Sciatic nerve (tissue), 2 donors: ENCODE results near the gene DUXB. TPM values are rescaled to one million over a fixed set of nuclear protein-coding genes. Genes with fewer than 3 reads are reported as not detected.

Experiments
- ATAC-seq: fragments of 200-7000 bp; cut with Tn5 transposase; one replicate; pipeline ENCODE4 v1.9.1; 2020; ENCODE audit warnings: mild to moderate bottlenecking, moderate library complexity
- DNase-seq: peaks from one replicate; pipeline ENCODE4 v3.0.0-alpha.2; 2020; ENCODE audit warnings: low spot score
- intact Hi-C: fragments of 100-400 bp; cut with DNase I; formaldehyde crosslinking; loops from one replicate; pipeline ENCODE4 v1.14.2; 2022
- total RNA-seq: library from RNA; stranded (reverse); fragmentation: NEBNext Ultra II Directional; extraction: Animal tissue kit (Norgen Biotek cat#: 25700); gene quantifications from one replicate; pipeline ENCODE4 v1.2.1, GENCODE V29; 2021
- donor health status: DM: no; HTN: no; CAD: no.
- donor health status: DM: no; HTN: no; CAD: no.

Gene DUXB, protein sequence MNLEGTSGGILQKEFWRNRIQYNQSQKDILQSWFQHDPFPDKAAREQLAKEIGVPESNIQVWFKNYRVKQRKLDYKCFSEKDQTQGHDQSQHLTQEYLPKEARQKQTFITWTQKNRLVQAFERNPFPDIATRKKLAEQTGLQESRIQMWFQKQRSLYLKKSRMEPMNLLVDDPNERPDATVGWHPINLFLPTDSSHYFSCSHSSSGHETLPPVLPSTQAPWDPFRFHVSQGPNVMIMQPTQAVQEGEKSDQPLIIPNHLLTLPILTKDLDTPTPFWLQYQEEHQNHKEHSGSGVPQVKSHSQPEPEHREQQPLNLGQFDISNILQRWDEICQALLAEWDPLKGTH
- total RNA-seq = not detected

DNA sequence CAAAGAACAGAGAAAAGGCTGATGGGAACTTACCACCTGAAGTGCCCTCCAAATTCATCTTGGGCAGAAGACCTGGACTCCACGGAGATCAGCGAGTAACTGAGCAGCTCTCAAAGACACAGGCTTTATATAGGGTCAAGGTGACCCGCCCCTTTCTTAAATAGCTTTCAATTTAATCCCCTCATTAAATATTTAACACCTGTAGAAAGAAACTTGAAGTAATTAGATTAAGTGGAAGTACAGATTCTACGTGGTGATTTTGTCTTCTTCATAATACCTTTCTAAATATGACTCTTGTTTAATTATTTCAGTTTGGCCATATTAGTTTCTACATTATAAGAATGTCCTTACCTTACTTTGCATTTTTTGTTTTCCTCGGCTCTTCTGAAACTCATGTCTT lies at the start of gene DUXB:
Gene DUXB (minus strand): TSS at position 101 of the 400 bp plus-strand sequence. CDS start 43 bp downstream, at position 58.
- intact Hi-C loops = no loop called here

DNA sequence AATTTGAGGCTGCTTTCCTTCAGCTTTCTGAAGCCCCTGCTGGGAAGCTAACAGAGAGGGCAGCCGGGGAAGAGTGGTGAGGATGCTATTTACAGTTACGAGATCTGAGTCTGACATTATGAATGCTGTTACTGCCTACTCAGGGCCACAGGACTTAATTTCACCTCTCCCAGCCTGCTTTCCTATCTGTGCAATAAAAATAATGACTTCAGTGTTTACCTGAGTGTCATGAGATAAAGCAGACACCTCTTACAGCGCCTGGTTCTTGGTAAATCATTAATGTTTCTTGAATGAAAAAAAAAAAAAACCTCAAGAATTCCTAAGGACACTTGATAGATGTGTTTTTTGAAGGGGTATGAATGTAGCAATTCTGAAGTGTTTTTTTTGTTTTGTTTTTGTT lies 49.3 kb upstream of the DUXB start:
- DNase-seq (no peak), ATAC-seq (no peak)
- intact Hi-C loops = no loop called here

More for the DNA sequence above, at the start of gene DUXB:
- DNase-seq (no peak), ATAC-seq (no peak)

DNA sequence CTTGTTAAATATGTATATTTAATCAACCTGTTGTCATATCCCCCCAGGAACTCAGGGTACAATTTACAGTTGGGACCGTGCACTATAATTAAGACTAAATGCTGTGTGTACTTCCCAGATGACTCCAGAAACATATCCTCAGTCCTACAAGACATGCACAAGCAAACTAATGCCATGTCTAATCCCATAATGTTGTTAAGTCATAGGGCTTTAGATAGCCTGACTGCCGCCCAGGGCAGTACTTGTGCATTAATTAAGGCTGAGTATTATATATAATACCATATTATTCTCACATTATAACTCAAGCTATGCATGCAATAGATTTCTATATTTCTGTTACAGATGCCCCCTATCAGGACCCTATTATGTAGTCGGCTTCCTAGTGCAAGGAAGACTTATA lies 45.1 kb upstream of the DUXB start:
- DNase-seq = no peak
- ATAC-seq = no peak

DNA sequence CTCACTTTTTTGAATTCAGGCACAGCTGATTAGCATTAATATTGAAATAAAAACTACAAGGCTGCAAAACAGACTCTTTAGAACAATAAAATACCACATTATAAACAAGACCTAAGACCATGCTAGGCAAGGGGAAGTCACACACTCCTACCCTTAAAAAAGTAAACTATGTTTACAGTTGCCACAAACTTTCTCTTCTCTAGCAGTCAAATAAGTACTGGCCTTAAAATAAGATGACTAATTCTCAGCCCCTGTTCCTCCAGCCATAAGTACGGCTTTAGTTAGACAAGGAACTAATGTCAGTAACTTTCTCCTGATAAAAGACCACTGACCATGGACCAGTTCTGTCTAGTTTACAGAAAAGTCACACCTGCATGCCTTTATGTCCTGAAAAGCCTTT lies 44.6 kb upstream of the DUXB start:
- intact Hi-C loops = no loop called here
- ATAC-seq = no peak

More for the DNA sequence above, 45.1 kb upstream of the DUXB start:
- intact Hi-C loops = no loop called here

DNA sequence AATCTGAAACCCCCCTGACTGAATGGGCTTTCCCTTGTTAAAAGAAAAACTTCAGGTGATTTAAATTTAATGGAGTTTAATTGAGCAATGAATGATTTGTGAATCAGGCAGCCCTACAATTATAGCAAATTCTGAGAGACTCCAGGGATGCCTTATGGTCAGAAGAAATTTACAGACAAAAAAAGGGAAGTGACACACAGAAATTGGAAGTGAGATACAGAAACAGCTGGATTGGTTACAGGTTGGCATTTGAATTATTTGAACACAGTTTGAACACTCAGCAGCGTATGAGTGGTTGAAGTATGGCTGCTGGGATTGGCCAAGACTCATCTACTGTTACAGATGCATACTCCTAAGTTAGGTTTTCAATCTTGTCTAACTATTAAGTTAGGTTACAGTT lies 44.0 kb upstream of the DUXB start:
- ATAC-seq (no peak), DNase-seq (no peak)
- intact Hi-C loops = no loop called here

More for the DNA sequence above, 44.6 kb upstream of the DUXB start:
- no peak for DNase-seq

DNA sequence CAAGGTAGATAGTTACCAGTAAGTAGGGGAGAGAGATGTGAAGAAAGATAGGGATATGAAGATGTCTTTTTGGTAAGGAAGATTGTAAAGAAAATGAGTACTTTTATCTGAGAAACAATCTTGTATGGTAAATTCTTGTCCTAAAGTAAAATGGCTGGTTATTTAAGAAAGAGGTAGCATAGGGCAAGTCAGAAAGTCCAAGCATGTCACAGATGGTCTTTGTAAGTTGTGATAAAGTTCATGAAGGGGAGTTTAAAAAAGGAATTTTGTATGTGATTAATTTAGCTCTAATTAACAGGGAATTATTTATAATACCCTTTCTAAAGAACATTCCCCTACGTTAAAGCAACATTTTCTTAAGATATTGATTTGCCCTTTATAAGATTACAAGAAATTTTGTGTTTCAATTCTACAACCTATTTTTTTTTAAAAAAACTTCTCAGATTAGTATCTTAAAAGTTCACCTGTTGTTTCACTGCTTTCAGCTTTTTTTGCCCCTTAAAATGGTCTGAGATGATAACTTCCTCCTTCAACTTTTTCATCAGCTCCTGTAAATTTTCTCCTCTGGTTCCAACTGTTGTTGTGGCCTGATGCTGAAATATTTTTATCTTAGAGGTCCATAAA lies 41.3 kb upstream of the DUXB start:
- ATAC-seq (no peak), DNase-seq (no peak)
- intact Hi-C loops = no loop called here

DNA sequence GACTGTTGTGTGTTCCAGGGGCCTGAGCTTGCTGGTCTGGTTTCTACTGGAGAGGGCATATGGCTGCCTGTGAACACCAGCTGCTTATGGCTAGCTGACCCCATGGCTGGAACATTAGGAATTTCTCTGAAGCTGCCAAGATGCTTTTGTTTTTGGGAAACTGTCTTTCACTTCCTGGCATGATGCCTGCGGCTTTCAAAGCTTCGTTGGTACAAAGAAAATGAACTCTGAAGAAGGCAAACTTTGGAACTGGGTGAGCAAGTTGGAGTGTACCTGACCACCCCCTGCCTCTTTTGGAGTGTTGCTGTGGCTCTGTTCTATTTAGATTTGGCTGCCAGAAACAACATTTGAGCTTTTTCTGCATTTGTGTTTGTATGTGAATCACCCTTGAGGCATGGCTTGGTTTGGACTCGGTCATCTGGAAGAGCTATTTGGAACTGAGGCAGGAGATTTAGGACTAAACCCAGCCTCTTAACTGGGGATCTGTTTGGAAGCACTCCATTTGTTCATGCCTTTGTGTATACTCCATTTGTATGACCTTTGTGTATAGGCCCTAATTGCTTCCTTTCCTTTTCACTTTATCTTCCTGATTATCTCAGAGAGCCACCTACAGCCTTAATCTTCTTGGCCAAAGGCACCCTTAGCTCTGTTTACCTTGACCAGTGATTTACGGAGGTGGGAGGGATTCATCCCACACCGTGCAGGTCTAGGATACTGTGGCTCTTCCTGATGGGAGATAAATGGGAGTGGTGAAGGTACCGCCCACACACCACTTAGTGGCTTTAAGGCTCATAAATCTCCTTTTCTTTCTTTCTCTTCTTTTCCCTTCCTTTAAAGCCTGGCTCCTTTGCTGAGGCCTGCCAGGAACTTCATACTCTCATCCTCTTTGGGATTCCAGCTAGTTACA lies 32.3 kb upstream of the DUXB start:
- ATAC-seq (peak; percentile 52), DNase-seq (no peak)
- intact Hi-C loops = no loop called here

DNA sequence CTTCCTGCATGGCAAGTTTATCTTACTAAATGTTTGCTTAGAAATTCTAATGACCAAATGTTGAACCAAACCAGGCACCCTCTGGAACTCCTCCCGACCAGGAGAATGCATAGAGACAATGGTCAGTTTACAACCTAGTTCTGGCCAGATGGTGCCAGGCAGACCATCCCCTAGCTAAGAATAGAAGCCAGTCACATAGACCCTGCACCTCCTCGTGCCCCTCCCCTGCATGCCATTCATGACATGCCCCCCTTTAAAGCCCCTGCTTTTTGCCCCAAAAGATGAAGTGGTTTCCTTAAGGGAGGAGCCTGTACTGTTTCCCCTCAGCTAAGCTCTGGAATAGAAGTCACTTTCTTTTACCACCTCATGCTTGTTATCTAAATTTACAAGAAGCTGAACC lies 31.6 kb upstream of the DUXB start:
- intact Hi-C loops = no loop called here
- no peak for ATAC-seq
- DNase-seq = no peak

DNA sequence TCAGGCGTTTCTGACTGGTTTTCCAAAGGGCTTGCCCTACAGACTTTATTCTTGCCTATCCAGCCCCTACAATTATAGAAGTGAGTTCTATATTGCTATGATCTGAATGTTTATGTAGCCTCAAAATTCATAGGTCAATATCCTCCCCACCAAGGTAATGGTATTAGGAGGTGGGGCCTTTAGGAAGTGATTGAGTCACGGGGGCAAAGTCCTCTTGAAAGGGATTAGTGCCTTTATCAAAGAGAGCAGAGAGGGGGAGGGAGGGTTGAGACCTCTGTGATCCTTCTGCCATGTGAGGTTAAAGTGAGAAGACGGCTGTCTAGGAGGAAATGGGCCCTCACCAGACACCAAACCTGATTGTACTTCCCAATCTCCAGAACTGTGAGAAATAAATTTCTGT lies 26.0 kb upstream of the DUXB start:
- ATAC-seq (no peak), DNase-seq (no peak)
- intact Hi-C loops = no loop called here

DNA sequence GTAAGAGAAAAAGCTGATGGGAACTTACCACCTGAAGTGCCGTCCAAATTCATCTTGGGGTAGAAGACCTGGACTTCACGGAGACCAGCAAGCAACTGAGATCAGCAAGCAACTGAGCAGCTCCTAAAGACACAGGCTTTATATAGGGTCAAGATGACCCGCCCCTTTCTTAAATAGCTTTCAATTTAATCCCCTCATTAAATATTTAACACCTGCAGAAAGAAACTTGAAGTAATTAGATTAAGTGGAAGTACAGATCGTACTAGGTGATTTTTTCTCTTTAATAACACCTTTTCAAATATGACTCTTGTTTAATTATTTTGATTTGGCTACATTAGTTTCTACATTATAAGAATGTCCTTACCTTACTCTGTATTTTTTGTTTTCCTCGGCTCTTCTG lies 25.1 kb upstream of the DUXB start, which contains the start of gene CPHXL:
Gene CPHXL (minus strand): TSS at position 101 of the 400 bp plus-strand sequence. CDS start 48 bp downstream, at position 53.
- ATAC-seq = no peak
- DNase-seq = no peak
- intact Hi-C loops = no loop called here

DNA sequence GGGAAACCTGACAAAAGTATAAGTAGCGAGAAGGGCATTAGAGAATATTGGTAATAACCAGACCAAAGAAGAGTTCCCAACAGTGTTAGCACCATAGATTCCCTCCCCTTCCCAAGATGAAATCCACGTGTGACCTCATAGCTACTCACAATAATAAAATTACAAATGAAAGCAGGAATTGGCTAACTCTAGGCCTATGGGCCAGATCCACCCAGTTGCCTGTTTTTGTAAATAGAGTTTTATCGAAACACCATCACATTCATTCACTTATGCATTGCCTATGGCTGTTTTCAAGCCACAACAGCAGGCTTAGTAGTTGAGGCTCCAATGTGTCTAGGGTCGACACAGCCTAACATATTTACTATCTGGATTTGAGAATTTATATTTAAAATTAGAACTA lies 17.2 kb upstream of the DUXB start:
- DNase-seq (no peak), ATAC-seq (no peak)
- intact Hi-C loops = no loop called here

DNA sequence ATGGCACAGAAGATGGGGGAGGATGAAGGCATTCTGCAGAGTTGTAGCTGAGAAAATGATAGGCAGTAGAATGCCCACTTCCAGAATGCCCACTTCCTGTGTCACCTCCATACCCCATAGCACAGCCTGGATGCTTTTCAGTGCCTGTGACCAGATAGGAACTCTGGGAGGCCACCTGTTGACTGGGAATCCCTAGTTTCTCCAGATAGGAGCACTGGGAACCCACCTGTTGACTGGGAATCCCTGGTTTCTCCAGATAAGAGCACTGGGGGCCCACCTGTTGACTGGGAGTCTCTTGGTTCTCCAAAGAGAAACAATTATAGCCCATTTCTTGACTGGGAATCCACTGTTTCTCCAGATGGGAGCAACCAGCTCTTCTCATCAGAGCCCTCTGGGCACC lies 13.4 kb upstream of the DUXB start:
- intact Hi-C loops = no loop called here
- ATAC-seq (no peak), DNase-seq (no peak)

DNA sequence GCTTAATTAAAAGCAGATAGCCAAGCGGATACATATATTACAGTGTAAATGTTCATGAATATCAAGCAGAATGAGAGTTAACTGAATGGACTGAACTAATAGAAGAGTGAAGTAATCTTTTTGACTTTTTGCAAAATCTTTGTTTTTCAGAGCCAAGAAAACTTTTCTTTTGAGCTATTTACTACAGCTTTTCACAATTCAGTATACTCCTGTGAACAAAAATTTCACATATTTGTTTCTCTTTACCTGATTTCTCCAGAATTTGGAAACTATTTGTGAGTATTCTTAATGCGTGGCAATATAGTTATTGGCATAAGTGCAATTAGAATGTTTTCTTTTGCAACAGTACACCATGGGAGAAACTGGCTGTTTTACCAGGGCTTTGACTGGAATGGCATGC lies 9.1 kb upstream of the DUXB start:
- DNase-seq (no peak), ATAC-seq (no peak)
- intact Hi-C loops = no loop called here

DNA sequence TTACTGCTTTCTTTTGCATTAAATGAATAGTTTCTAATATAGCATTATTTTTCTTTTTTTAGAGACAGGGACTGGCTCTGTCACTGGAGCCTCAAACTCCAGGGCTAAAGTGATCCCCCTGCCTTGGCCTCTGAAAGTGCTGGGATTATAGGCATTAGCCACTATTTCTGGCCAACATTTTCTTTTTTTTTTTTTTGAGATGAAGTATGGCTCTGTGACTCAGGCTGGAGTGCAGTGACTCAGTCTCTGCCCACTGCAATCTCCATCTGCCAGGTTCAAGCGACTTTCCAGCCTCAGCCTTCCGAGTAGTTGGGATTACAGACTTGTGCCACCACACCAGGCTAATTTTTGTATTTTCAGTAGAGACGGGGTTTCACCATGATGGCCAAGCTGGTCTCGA lies 2.0 kb upstream of the DUXB start:
- no peak for ATAC-seq
- intact Hi-C loops = no loop called here
- DNase-seq = no peak

DNA sequence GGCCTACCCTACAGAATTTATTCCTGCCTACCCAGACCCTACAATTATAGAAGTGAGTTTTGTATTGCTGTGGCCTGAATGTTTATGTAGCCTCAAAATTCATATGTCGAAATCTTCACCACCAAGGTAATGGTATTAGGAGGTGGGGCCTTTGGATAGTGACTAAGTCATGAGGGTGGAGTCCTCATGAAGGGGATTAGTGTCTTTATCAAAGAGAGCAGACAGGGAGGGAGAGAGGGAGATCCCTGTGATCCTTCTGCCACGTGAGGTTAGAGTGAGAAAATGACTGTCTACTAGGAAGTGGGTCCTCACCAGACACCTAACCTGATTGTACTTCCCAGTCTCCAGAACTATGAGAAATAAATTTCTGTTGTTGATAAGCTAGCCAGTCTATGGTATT lies 981 bp upstream of the DUXB start:
- DNase-seq (no peak), ATAC-seq (no peak)
- intact Hi-C loops = no loop called here

DNA sequence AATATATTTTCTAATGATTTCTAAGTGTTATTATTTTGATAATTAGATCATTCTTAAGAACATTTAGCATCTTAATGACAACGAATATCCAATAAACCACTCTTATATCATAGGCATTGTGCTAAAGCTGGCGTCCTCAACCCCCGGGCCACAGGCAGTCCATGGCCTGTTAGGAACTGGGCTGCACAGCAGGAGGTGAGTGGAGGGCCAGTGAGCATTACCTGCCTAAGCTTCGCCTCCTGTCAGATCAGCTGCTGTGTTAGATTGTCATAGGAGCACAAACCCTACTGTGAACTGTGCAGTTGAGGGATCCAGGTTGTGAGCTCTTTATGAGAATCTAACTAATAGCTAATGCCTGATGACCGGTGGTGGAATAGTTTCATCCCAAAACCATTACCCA lies 3.7 kb downstream of the DUXB start:
- intact Hi-C loops = no loop called here
- ATAC-seq (no peak), DNase-seq (no peak)

DNA sequence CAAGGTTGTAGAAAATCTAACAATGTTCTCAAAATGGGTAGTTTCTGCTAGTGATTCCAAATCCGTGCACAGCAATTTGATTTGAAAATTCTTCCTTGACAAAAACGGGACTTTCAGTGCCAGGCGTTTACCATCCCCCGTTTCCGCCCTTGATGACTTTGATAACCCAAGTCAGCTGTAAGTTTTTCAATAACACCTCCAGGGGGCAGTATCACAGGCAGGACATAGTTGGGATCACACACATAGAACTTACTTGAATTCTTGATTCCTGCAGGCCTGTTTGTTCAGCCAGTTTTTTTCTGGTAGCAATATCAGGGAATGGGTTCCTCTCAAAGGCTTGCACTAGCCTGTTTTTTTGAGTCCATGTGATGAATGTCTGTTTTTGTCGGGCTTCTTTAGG lies 5.6 kb downstream of the DUXB start:
- no peak for ATAC-seq
- DNase-seq = no peak
- intact Hi-C loops = no loop called here

DNA sequence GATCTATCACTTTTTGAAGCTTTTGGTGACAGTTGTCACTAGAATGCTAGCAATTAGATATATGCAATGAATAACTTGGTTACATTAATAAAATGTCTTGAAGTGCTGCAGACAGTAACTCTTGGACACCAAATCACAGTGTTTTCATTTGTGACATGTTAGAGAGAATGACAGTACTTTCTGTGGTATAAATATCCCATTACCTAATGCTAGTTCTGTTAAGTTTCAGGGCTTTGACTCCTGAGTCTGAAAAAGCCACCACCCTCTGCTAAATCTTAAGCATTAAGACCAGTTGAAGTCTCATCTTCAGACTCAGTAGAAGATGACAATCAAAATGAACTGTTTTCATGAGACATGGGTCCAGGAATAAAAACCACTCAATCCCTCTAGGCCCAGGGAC lies 13.9 kb downstream of the DUXB start:
- intact Hi-C loops = no loop called here
- ATAC-seq (no peak), DNase-seq (no peak)

DNA sequence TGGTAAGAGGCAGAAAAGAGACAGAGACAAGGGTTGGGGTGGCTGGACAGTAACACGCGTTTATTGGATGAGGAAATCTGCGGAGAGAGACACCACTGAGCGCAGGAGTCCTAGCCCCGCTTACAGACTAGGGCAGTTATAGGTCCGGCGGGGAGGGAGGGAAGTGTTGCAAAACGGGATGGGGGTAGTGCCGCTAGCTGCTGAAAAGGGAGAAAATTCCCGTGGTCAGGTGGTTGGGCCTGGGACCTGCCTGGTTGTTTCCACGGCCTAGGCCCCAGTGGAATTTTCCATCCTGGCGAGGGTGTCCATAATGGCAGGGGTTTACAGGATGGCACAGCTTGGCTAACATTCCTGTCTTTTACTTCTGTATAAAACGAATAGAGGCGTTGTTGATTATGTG lies 19.0 kb downstream of the DUXB start:
- intact Hi-C loops = no loop called here
- no peak for ATAC-seq
- no peak for DNase-seq

DNA sequence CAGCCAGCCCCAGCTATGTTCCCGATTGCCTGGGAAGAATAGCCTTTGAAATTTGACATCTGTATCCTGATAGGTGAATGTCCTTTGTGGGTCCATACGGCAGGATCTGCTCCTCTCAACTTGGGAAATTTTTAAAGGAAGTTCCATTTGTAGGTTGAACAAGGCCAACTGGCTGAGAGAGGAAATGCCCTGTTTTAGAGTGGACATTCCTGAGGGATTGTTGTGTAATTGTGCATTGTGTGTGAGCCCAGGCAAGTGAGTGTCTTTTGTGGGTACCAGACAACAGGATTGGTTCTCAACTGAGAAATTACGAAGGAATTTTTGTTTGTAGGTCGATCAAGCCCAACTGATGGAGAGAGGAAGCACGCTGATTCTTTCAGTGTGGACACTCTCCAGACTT lies 21.9 kb downstream of the DUXB start:
- intact Hi-C loops = no loop called here
- no peak for ATAC-seq
- no peak for DNase-seq
